Gastrocnemius medialis (tissue), 4 donors: Measurements from ENCODE around the gene BCL2. TPM values are rescaled to one million over a fixed set of nuclear protein-coding genes. Genes with fewer than 3 reads are reported as not detected.

Experiments
- ATAC-seq, 2 donors: fragments of 150-250 bp; one replicate each; pipeline ENCODE4 v1.9.1; 2016
- DNase-seq, 2 donors: peaks; one replicate each; pipeline ENCODE4 v3.0.0-alpha.2; 2019
- H3K27ac ChIP-seq, 4 donors: fragments of 200-600 bp; sonication (generic); 1 replicate in 1 of 4; 2 replicates in 3 of 4; pipeline ENCODE4 v1.5.1; 2016 to 2018; ENCODE audit warnings: mild to moderate bottlenecking in 2 of 4, moderate library complexity in 1 of 4
- H3K27me3 ChIP-seq, 3 donors: fragments of 200-600 bp; sonication (generic) in 2 of 3; 1 replicate in 1 of 3; 2 replicates in 2 of 3; pipeline versions ENCODE4 v1.5.1 to v1.6.0; 2016 to 2019; ENCODE audit warnings: mild to moderate bottlenecking in 1 of 3, moderate library complexity in 1 of 3
- H3K36me3 ChIP-seq, 2 donors: fragments of 200-600 bp; sonication (generic) in 1 of 2; one replicate each; pipeline ENCODE4 v1.5.1; 2017 to 2018
- H3K4me1 ChIP-seq, 2 donors: fragments of 200-600 bp; sonication (generic) in 1 of 2; one replicate each; pipeline ENCODE4 v1.5.1; 2016 to 2017; ENCODE audit warnings: mild to moderate bottlenecking in 2 of 2
- H3K4me3 ChIP-seq, 4 donors: fragments of 200-600 bp; sonication (generic) in 3 of 4; 1 replicate in 1 of 4; 2 replicates in 3 of 4; pipeline ENCODE4 v1.5.1; 2016 to 2019; ENCODE audit warnings: mild to moderate bottlenecking in 2 of 4
- H3K9me3 ChIP-seq, 3 donors: fragments of 200-600 bp; sonication (generic) in 2 of 3; 1 replicate in 1 of 3; 2 replicates in 2 of 3; pipeline ENCODE4 v1.5.1; 2016 to 2019
- CTCF ChIP-seq, 5 experiments: fragments of 450-650 bp in 3 of 5; fragments of 200-600 bp in 2 of 5; sonication (generic) in 2 of 5; IDR thresholded peaks in 4 of 5; conservative IDR thresholded peaks in 1 of 5; 1 replicate in 4 of 5; 2 replicates in 1 of 5; pipeline ENCODE4 v1.5.1; 2016 to 2019; ENCODE audit warnings: antibody characterized with exemption in 5 of 5, mild to moderate bottlenecking in 3 of 5, moderate library complexity in 3 of 5
- POLR2A ChIP-seq, 2 donors: fragments of 450-650 bp; IDR thresholded peaks; one replicate each; pipeline ENCODE4 v1.6.1; 2017; ENCODE audit warnings: antibody characterized with exemption in 2 of 2, mild to moderate bottlenecking in 2 of 2, moderate library complexity in 2 of 2
- in situ Hi-C, 4 donors: fragments of 200-750 bp; cut with MboI; loops; one replicate each; pipeline versions ENCODE4 v1.15.0 to v1.8.0; 2017; ENCODE audit warnings: low sequenced_read_pairs in 4 of 4
- intact Hi-C: fragments of 100-400 bp; cut with DNase I; formaldehyde crosslinking; loops from one replicate; pipeline ENCODE4 v1.15.1; 2023; ENCODE audit warnings: low total_unique reads
- total RNA-seq, 4 donors: library from RNA; depleted of rRNA; stranded (reverse); fragments of >200 nt; gene quantifications; one replicate each; pipeline versions ENCODE4 v1.1.0 to v1.2.3, GENCODE V29; 2016

The BCL2 gene
- total RNA-seq, 4 donors from 2014 or later, result 6.2 to 20.4 (median 13.7) TPM

DNA sequence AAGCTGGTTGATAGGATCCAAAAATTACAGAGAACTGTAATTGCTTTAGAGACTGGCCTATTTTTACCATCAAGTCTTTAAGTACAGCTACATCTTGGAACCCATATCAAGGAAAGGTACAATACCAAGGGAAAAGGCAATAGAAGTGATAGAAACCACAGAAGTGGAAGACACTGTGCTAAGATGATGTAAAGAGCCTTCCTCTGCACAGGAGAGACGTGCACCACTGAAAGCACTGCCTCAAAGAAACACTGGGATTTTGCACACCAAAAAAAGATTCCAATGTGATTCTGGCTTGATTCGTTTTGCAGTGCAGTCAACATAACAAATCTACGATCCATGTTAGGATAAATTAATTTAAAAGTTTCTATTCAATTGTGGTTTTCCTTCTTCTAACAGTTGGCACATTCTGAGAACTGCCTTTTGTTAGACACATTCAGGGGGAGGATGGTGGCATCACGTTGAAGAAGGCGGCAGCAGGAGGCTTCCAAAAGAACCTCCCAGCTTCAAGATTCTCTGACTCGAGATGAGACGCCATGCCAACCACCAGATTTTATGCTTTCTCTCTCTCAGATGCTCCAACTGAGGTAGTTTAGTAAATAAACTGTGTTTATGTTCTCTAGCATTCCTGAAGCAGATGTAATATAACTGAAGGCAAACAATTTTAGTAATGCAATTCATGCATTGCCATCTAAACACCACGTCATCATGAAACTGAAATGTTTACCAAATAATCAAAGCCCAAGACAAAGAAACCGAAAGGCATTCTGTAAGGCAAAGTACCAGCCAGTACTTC is 102.9 kb downstream of the BCL2 start:
- no peak for ATAC-seq
- Histone ChIP-seq H3K27ac (no peak overlapping the region), H3K4me1 (no peaks in the 10 kb centered on the region), H3K27me3 (no peaks in the 10 kb centered on the region), H3K9me3 (no peaks in the 10 kb centered on the region), H3K4me3 (no peak overlapping the region), H3K36me3 (no peaks in the 10 kb centered on the region)
- DNase-seq, result no peak
- in situ Hi-C loops, result no loop called here
- TF ChIP-seq POLR2A (IDR thresholded peaks at IDR 0.05) (no peak), CTCF (IDR thresholded peaks at IDR 0.05 in 4 of 5, conservative IDR thresholded peaks at IDR 0.05 in 1 of 5) (no peak)
- intact Hi-C loops, result no loop called here

DNA sequence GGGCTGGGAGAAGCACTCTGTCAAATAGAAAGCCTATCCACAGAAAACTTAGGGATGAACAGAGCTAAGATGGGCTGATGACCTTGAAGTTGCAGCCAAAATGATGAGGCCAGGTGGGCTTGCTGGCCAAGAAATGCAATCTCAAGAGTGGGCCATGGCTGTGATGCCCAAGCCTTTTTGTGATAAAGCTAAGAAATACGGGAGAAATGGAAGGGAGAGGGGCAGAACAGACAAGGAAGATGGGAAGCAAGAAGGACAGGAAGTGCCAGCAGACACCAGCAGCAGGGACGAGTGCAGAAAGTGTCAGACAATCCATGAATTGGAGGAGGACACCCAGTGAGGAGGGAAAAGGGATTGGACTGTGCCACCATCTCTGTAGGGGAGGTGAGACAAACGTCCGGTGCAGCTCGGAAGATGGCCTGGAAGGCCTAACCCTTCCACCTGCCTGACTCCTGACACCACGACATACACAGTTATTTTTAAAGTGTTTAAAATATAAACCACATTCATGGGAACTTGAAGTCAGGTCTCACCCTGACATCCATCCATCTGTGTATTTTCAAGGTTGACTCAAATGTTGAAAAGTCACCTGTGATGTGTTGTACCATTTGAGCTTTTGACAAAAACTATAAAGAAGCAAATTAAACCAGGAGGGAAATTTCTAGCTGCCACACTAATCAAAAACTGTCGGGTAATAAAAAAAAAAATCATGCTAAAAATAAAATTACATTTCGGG is 105.5 kb downstream of the BCL2 start:
- no peak for DNase-seq
- Histone ChIP-seq H3K27ac (no peak overlapping the region), H3K36me3 (no peaks in the 10 kb centered on the region), H3K4me1 (no peaks in the 10 kb centered on the region), H3K9me3 (no peaks in the 10 kb centered on the region), H3K4me3 (no peak overlapping the region), H3K27me3 (no peaks in the 10 kb centered on the region)
- intact Hi-C loops, result no loop called here
- no peak for ATAC-seq
- in situ Hi-C loops, result no loop called here
- no peak for TF ChIP-seq CTCF (IDR thresholded peaks at IDR 0.05 in 4 of 5, conservative IDR thresholded peaks at IDR 0.05 in 1 of 5)
- TF ChIP-seq POLR2A (IDR thresholded peaks at IDR 0.05), result no peak

- intact Hi-C loops (no loop called here), in situ Hi-C loops (no loop called here)
- Histone ChIP-seq H3K27ac (no peak overlapping the region), H3K4me1 (peaks cover 0 to 4% of the 10 kb centered on the region in 2 donors), H3K36me3 (no peaks in the 10 kb centered on the region), H3K27me3 (no peaks in the 10 kb centered on the region), H3K4me3 (no peak overlapping the region), H3K9me3 (no peaks in the 10 kb centered on the region)
- no peak for ATAC-seq
- no peak for DNase-seq
- TF ChIP-seq POLR2A (IDR thresholded peaks at IDR 0.05) (no peak), CTCF (IDR thresholded peaks at IDR 0.05 in 4 of 5, conservative IDR thresholded peaks at IDR 0.05 in 1 of 5) (no peak)
Observed at GRCh38 chr18:63213331-63213900, 106.2 kb downstream of the BCL2 start.

DNA sequence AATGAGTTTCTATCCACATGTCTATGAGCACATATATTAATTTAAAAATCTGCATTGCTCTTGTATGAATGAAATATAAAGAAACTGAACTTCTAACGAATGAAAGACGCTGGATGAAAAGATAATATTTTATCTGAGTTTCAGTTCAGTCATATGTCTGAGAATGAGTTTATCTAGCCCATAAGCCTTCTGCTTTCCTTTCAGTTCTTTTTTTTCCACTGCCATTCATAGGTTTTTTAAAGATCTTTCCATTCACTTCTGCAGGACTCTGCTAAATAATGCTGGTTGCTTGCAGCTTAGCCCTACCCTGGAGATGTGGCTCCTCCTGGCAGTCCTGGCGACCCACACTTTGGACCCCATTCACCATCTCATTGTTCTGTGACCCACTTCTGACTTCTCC is 109.0 kb downstream of the BCL2 start:
- Histone ChIP-seq H3K9me3 (no peaks in the 10 kb centered on the region), H3K4me1 (peaks cover 0 to 9% of the 10 kb centered on the region in 2 donors), H3K27ac (no peak overlapping the region), H3K4me3 (no peak overlapping the region), H3K27me3 (no peaks in the 10 kb centered on the region), H3K36me3 (no peaks in the 10 kb centered on the region)
- no peak for TF ChIP-seq CTCF (IDR thresholded peaks at IDR 0.05 in 4 of 5, conservative IDR thresholded peaks at IDR 0.05 in 1 of 5)
- no peak for TF ChIP-seq POLR2A (IDR thresholded peaks at IDR 0.05)
- in situ Hi-C loops, result no loop called here
- DNase-seq (no peak), ATAC-seq (no peak)
- intact Hi-C loops, result no loop called here
